Activated naive CD4-positive, alpha-beta T cell treated with anti-CD3 and anti-CD28 coated beads, Interleukin-2, amount 10 ng/mL, durations not matched to agents 7 days and 5 days (primary cell): Measurements from ENCODE around the gene CCR2.
"Not testable (repeated sequence)": the region's sequence is repeated elsewhere in the genome, so short reads cannot be mapped to it uniquely, and the experiment has no call there.

Experiments used
- CTCF ChIA-PET: fragments of 350-600 bp; sonication (Branson Sonifier 250); formaldehyde crosslinking; loops from one replicate; lab custom pipeline; 2021; ENCODE audit warnings: antibody characterized with exemption; lab: Charles Lee
- DNase-seq: peaks from one replicate; pipeline ENCODE4 v3.0.0-alpha.2; 2020
- H3K27ac Mint-ChIP-seq: one replicate; pipeline ENCODE4 v1.8.0; 2021; ENCODE audit warnings: mild to moderate bottlenecking, moderate library complexity, mixed read lengths
- H3K27me3 Mint-ChIP-seq: one replicate; pipeline ENCODE4 v1.8.0; 2021; ENCODE audit warnings: mild to moderate bottlenecking, mixed read lengths
- H3K36me3 Mint-ChIP-seq: one replicate; pipeline ENCODE4 v1.8.0; 2021; ENCODE audit warnings: mixed read lengths
- H3K4me1 Mint-ChIP-seq: one replicate; pipeline ENCODE4 v1.8.0; 2021; ENCODE audit warnings: mixed read lengths
- H3K4me3 Mint-ChIP-seq: one replicate; pipeline ENCODE4 v1.8.0; 2021; ENCODE audit warnings: mild to moderate bottlenecking, moderate library complexity, mixed read lengths
- H3K9me3 Mint-ChIP-seq: one replicate; pipeline ENCODE4 v1.8.0; 2021; ENCODE audit warnings: mixed read lengths

CCR2 gene

DNA sequence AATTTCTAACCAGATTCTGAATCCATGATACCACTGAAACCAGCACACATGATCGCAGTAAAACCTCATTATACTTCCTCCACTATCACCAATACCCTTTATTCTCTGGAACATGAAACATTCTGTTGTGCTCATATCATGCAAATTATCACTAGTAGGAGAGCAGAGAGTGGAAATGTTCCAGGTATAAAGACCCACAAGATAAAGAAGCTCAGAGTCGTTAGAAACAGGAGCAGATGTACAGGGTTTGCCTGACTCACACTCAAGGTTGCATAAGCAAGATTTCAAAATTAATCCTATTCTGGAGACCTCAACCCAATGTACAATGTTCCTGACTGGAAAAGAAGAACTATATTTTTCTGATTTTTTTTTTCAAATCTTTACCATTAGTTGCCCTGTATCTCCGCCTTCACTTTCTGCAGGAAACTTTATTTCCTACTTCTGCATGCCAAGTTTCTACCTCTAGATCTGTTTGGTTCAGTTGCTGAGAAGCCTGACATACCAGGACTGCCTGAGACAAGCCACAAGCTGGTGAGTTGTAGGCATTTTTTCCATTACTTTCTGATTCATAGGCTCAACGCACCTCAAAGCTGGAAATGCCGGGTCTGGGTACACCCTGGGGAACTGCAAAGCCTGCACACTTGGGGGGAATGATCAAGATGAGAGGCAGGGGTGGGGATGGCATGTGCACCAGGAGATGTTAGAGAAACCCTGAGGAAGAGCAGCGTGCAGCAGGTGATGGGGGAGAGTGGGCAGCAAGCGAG lies at the start of gene CCR2:
Gene CCR2, plus strand, starts transcription at position 465 of the 764 bp plus-strand sequence. CDS start 3,417 bp downstream, outside the sequence.
- H3K4me3 Mint-ChIP-seq = peak within 1 kb of the TSS; percentile 81
- H3K27me3 Mint-ChIP-seq = peaks cover 15% of the 10 kb centered on the region
- CTCF ChIA-PET = interaction anchor here (0.8 to 7.7 kb wide), 9 partner anchors 10 to 146 kb away, joined by 3 to 80 read pairs (median 4); partner anchors contain the start of genes CCR1 and CCR5

DNA sequence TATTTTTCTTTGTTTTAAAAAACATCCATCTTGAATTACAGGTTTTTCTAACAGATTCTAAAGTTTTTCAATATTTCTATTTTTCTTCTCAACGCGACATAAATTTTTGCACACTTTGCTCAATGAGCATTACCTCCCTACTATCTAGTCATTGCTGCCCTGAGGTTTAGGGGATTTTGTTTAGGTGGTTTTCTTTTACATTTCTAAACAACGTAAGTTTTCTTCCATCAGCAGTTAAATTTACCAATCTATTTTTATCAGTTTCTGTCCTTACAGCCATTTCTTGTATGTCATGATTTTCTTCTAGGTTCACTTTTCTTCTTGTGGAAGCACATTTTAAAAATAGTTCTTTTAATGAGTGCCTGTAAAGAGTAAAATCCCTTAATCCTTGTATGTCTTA lies 49.2 kb upstream of the CCR2 start:
- Mint-ChIP-seq H3K9me3 (peaks cover 2% of the 10 kb centered on the region), H3K27me3 (peaks cover 19% of the 10 kb centered on the region), H3K4me1 (peaks cover 37% of the 10 kb centered on the region), H3K4me3 (no peak overlapping the region), H3K36me3 (peaks cover 16% of the 10 kb centered on the region), H3K27ac (no peak overlapping the region)
- DNase-seq = no peak
- CTCF ChIA-PET = no interaction called here

More for the DNA sequence above, at the start of gene CCR2:
- Mint-ChIP-seq H3K27ac (peak within 1 kb of the TSS; percentile 94), H3K9me3 (peaks cover under 1% of the 10 kb centered on the region), H3K4me1 (peaks cover 96% of the 10 kb centered on the region), H3K36me3 (peaks cover 52% of the 10 kb centered on the region)
- no peak for DNase-seq

DNA sequence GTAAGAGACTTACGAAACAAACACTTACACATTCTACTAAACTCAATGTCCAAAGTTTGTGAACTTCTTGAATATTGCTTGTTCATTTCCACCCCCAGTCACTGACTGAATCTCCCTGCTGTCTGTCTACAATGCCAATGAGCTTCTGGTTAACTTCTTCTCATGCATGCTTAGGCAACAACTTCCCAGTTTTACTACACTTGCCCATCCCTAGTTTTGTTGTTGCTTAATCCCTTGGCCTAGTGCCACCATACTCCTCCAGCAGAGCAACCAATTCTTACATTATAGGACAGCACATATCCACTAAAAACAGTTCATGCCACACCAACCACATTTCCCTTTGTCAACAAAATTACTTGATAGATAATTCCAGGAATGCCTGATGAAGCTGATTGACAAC lies 40.9 kb upstream of the CCR2 start:
- DNase-seq = no peak
- no peak overlapping the region for H3K27ac Mint-ChIP-seq
- H3K27me3 Mint-ChIP-seq = peaks cover 4% of the 10 kb centered on the region
- no peak overlapping the region for H3K4me3 Mint-ChIP-seq
- H3K4me1 Mint-ChIP-seq = peaks cover 13% of the 10 kb centered on the region
- CTCF ChIA-PET = no interaction called here
- H3K36me3 Mint-ChIP-seq = peaks cover 10% of the 10 kb centered on the region
- peaks cover 16% of the 10 kb centered on the region for H3K9me3 Mint-ChIP-seq

DNA sequence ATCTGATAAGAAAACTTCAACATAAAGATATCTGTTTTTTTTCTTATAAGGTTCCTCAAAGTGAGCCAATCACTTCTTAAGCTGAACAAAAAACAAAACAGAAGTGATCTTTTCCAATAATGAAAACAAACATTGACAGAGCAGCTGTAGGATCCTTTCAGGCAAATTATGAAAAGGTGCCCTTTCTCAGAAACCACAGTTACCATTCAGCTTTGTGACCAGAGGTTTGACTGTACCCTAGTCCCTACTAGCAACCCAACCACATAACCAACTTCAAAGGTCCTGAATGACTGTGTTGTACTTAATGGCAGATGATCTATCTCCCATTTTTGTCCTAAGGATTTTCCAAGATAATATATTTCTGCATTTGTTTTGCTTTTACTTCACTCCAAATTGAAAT lies 39.4 kb upstream of the CCR2 start:
- CTCF ChIA-PET = interaction anchor here (1.3 to 1.9 kb wide), 2 partner anchors 54 to 60 kb away, joined by 3 to 8 read pairs; no protein-coding TSS in a partner anchor

DNA sequence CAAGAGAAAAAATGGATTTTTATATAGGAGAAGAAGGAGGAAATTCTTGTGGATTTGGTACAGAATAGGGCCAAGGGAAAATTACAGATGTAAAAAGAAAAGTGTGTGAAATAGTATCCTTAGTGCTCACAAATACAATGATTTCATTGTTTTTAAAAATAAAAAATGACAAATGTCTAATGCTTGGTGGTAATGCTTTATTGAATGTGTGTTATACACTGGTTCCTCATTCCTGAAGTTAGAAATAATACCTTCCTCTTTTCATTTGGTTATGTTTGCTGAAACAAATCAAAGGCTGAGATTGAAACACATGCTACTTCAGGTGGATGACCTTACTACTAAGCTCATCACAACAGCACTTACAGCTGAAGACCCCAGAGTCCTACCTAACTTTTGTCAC lies 37.7 kb upstream of the CCR2 start:
- Mint-ChIP-seq H3K36me3 (peaks cover 8% of the 10 kb centered on the region), H3K27me3 (peaks cover 8% of the 10 kb centered on the region), H3K9me3 (peaks cover 17% of the 10 kb centered on the region), H3K4me3 (no peak overlapping the region), H3K4me1 (peaks cover 13% of the 10 kb centered on the region), H3K27ac (no peak overlapping the region)
- DNase-seq = no peak
- CTCF ChIA-PET = interaction anchor here (1.2 to 1.9 kb wide), 2 partner anchors 53 to 101 kb away, joined by 3 to 8 read pairs; no protein-coding TSS in a partner anchor

More for the DNA sequence above, 39.4 kb upstream of the CCR2 start:
- DNase-seq = no peak
- Mint-ChIP-seq H3K27me3 (peaks cover 3% of the 10 kb centered on the region), H3K36me3 (peaks cover 10% of the 10 kb centered on the region), H3K27ac (no peak overlapping the region), H3K4me1 (peaks cover 13% of the 10 kb centered on the region), H3K9me3 (peaks cover 19% of the 10 kb centered on the region), H3K4me3 (no peak overlapping the region)

DNA sequence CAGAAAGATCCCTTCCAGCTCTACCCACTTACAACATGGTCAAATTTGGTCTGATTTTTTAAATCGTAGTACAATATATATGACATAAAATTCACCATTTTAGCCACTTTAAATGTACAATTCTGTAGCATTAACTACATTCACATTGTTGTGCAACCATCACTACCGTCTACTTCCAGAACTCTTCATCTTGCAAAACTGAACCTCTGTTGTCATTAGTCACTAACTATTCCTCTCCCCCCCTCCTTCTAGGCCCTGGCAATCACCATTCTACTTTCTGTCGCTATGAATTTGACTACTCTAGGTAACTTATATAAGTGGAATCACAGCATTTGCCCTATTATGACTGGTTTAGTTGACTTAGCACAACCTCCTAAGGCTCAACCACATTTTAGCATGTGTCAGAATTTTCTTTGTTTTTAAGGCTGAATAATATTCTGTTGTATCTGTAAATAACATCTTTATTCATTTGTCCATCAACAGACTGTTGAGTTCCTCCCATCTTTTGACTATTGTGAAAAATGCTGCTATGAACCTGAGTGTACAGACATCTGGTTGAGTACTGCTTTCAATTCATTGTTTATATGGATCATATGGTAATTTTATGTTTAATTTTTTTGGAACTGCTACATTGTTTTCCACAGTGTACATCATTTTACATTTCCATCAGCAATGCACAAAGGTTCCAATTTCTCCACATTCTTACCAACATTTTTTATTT lies 35.5 kb upstream of the CCR2 start:
- H3K36me3 Mint-ChIP-seq = peaks cover 4% of the 10 kb centered on the region
- H3K4me3 Mint-ChIP-seq = no peak overlapping the region
- CTCF ChIA-PET = no interaction called here
- peaks cover 13% of the 10 kb centered on the region for H3K4me1 Mint-ChIP-seq
- H3K27me3 Mint-ChIP-seq = peaks cover 25% of the 10 kb centered on the region
- peaks cover 22% of the 10 kb centered on the region for H3K9me3 Mint-ChIP-seq
- no peak overlapping the region for H3K27ac Mint-ChIP-seq
- DNase-seq = no peak

DNA sequence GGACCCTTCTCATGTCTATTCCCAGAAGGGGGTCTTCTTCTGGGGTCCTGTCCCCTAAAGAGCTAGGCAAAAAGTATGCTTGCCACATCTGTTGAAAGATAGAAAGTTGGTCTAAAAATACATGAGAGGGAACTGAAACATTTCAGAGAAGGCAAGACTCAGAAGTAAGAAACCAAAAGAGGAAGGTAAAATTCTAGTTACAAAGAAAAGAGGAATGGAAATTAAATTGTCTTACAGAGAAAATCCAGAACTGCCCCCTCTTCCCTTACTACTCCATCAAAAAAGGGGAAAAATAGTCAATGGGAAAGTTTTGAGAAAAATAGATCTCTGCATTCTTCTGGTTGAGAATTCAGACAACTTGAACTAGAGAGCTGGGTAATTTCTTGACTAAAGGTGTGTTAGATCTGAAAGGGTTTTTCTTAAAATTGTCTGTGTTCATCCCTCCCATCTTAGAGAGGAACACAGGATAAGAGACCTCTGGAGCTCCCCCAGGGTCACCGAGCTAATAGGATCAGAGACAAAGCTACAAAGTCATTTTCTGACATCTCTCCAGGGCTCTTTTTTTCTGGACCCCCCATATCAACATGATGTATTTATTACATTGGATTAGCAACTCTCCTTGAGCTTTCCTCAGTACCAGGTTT lies 32.3 kb upstream of the CCR2 start:
- no peak for DNase-seq
- CTCF ChIA-PET = interaction anchor here (1.5 kb wide), 1 partner anchor 22 kb away, joined by 4 read pairs; no protein-coding TSS in a partner anchor
- Mint-ChIP-seq H3K36me3 (peaks cover 5% of the 10 kb centered on the region), H3K4me1 (peaks cover 3% of the 10 kb centered on the region), H3K27ac (no peak overlapping the region), H3K9me3 (peaks cover 19% of the 10 kb centered on the region), H3K4me3 (no peak overlapping the region), H3K27me3 (peaks cover 34% of the 10 kb centered on the region)

DNA sequence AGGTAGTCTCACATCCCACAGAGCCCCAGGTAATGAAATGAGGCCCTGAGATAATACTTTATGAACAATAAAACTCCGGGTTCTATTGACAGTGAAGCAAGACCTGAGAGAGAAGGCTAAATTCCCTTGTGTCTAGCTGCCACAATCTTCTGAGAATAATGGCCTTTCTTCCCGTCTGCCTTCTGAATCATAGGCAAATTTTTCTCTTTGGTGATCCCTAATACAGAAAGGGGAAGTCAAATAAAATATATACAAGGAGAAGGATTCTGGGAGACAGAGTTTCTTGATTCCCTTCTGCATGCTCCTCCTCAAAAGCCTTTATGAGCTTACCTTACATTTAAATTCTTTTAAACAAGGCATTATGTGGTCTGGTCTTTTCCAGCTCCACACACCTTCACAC lies 29.9 kb upstream of the CCR2 start:
- CTCF ChIA-PET = interaction anchor here (1.5 to 1.6 kb wide), 2 partner anchors 11 to 44 kb away, joined by 4 read pairs; no protein-coding TSS in a partner anchor
- Mint-ChIP-seq H3K4me3 (no peak overlapping the region), H3K4me1 (peaks cover 3% of the 10 kb centered on the region), H3K9me3 (peaks cover 8% of the 10 kb centered on the region), H3K36me3 (peaks cover 1% of the 10 kb centered on the region), H3K27me3 (peaks cover 34% of the 10 kb centered on the region), H3K27ac (no peak overlapping the region)
- no peak for DNase-seq

DNA sequence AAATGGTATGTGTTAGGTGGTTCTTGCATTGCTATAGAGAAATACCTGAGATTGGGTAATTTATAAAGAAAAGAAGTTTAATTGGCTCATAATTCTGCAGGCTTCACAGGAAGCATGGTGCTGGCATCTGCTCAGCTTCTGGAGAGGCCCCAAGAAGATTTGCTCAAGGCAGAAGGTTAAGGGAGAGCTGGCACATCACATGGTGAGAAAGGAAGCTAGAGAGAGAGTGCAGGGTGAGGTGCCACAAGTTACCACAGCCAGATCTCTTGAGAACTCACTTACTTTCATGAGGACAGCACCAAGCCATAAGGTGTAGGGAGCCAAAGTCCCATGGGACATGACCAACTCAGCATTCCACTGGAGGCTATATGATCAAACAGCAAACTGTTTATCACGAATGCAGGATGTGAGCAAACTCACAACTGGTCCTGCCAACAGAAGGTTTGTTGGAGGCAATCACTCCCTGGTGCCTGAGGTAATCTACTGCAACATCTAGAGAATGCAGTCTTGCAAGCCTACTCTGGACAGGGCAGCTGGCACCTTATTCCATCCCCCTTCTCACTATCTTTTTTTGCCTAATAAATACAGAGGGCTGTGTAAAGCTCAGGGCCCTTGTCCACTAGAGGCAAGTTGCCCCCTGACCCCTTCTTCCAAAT lies 28.1 kb upstream of the CCR2 start:
- CTCF ChIA-PET = interaction anchor here (1.3 to 1.6 kb wide), 2 partner anchors 19 to 42 kb away, joined by 3 to 4 read pairs; no protein-coding TSS in a partner anchor
- DNase-seq = no peak
- Mint-ChIP-seq H3K27me3 (peaks cover 30% of the 10 kb centered on the region), H3K4me3 (no peak overlapping the region), H3K4me1 (peaks cover 3% of the 10 kb centered on the region), H3K27ac (no peak overlapping the region), H3K9me3 (peaks cover 8% of the 10 kb centered on the region), H3K36me3 (peaks cover 1% of the 10 kb centered on the region)

DNA sequence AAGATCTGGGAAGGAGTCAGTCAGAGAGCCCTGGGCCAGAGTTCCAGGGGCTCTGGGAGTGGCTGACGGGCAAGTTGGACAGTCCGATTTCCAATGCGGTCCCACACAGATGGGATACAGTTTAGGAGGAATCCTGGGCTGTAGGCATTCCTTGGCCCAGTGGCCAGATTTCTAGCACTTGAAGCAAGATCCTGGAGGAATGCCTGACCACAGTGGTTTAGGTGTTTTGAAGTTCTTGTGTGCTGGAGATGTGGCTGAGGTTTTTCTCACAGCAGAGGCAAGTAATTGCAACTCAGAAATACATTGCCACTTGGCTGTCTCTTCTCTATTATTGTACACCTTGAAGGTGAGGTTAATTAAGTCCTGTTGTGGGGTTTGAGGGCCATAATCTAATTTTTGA lies 23.2 kb upstream of the CCR2 start:
- CTCF ChIA-PET = interaction anchor here (1.0 kb wide), 1 partner anchor 54 kb away, joined by 3 read pairs; no protein-coding TSS in a partner anchor

DNA sequence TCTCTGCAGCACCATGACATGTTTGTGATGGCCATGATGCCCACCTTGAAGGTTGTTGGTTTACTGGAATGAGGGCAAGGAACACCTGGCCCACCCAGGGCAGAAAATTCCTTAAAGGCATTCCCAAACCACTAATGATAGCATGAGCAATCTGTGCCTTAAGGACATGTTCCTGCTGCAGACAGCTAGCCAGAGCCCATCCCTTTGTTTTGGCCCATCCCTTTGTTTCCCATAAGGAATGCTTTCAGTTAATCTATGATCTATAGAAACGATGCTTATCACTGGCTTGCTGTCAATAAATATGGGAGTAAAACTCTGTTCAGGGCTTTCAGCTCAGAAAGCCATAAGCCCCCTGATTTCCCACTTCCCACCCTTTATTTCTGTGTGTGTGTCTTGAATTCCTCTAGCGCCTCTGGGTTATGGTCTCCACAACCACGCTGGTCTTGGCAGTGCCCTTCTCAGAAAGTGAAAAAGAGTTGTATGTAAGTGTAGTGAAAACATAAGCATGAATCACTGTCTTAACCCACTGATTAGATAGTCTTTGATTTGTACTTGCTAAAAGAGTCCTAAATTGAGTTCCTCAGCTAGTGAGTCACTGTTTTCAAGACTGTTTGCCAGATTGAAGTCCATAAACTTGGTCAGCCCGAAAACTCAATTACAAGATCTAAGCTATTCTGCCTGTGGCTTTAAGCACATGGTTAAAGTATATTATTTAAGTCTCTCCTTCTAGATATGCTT lies 19.0 kb upstream of the CCR2 start:
- Mint-ChIP-seq H3K27ac (no peak overlapping the region), H3K4me3 (no peak overlapping the region)

More for the DNA sequence above, 23.2 kb upstream of the CCR2 start:
- Mint-ChIP-seq H3K36me3 (peaks cover 11% of the 10 kb centered on the region), H3K4me1 (peaks cover 15% of the 10 kb centered on the region), H3K27me3 (peaks cover 15% of the 10 kb centered on the region)
- not testable (repeated sequence) for H3K27ac Mint-ChIP-seq, H3K9me3 Mint-ChIP-seq, H3K4me3 Mint-ChIP-seq, DNase-seq

DNA sequence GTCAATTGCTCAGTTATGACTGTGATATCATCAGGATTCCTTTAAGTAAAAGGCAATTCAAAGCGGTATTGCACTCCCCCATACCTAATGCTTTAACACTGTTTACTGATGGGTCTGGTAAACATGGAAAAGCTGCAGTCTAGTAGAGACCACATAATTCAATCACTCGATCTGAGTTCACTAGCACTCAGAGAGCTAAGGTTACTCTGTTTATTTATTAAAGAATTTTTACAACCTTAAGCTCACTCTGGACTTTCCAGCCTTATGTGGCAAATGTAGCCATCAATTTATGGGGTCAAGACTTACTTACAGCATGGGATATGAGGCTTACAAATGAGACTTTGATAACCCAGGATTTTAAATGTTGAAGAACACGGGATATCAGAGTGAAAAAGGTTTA lies 18.4 kb upstream of the CCR2 start:
- Mint-ChIP-seq H3K27ac (no peak overlapping the region), H3K4me1 (peaks cover 23% of the 10 kb centered on the region), H3K4me3 (no peak overlapping the region), H3K27me3 (peaks cover 15% of the 10 kb centered on the region), H3K36me3 (peaks cover 36% of the 10 kb centered on the region), H3K9me3 (peaks cover 37% of the 10 kb centered on the region)
- CTCF ChIA-PET = interaction anchor here (0.8 to 1.3 kb wide), 2 partner anchors 11 to 127 kb away, joined by 3 to 4 read pairs; no protein-coding TSS in a partner anchor
- no peak for DNase-seq

More for the DNA sequence above, 19.0 kb upstream of the CCR2 start:
- peaks cover 35% of the 10 kb centered on the region for H3K36me3 Mint-ChIP-seq
- no peak for DNase-seq
- peaks cover 33% of the 10 kb centered on the region for H3K9me3 Mint-ChIP-seq
- peaks cover 23% of the 10 kb centered on the region for H3K4me1 Mint-ChIP-seq
- CTCF ChIA-PET = interaction anchor here (0.8 to 1.3 kb wide), 3 partner anchors 11 to 126 kb away, joined by 3 to 4 read pairs (median 3); no protein-coding TSS in a partner anchor
- H3K27me3 Mint-ChIP-seq = peaks cover 15% of the 10 kb centered on the region

DNA sequence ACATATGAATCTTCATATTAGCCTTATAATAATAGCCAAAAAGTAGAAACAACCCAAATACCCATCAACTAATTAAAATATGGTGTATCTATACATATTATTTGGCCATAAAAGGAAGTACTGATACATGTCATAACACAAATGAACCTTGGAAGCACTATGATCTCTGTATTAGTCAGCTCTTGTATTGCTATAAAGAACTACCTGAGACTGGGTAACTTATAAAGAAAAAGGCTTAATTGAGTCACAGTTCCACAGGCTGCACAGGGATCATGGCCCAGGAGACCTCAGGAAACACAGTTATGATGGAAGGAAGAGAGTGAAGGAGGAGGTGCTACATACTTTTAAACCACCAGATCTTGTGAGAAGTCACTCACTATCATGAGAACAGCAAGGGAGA lies 16.0 kb upstream of the CCR2 start:
- no peaks in the 10 kb centered on the region for H3K27me3 Mint-ChIP-seq
- H3K9me3 Mint-ChIP-seq = peaks cover 36% of the 10 kb centered on the region
- peaks cover 23% of the 10 kb centered on the region for H3K4me1 Mint-ChIP-seq
- peaks cover 32% of the 10 kb centered on the region for H3K36me3 Mint-ChIP-seq
- no peak overlapping the region for H3K27ac Mint-ChIP-seq
- no peak for DNase-seq
- CTCF ChIA-PET = no interaction called here
- no peak overlapping the region for H3K4me3 Mint-ChIP-seq
